HG03378 (cell line): ENCODE data around the gene CDRT4.

Experiments used
- ATAC-seq: cut with Tn5 transposase; IDR thresholded peaks from one replicate; pipeline ENCODE4 v1.9.1; 2021; ENCODE audit warnings: mild to moderate bottlenecking, moderate library complexity; ENCODE audit not compliant: unreplicated experiment

CDRT4 gene

GRCh38 chr17:15492791-15493692 lies 25.6 kb upstream of the CDRT4 start:
- no peak for ATAC-seq

DNA sequence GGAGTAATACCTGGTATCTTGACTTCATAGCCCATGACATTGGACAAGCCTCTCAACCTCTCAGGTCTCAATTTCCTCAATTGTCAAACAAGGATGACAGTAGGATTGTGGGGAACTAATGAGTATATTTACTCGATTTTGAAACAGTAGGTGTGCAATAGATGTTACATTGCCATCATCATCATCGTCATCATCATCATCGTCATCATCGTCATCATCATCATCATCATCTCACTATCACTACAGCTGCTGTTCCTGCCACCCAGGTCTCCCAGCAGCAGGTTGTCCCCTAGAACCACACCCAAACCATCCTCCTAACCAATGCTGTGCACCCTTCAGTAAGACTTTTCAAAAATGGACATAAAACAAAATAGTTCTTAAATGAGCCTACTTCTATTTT lies 24.8 kb upstream of the CDRT4 start:
- no peak for ATAC-seq

GRCh38 chr17:15490634-15491261 lies 23.3 kb upstream of the CDRT4 start:
- ATAC-seq, result no peak

DNA sequence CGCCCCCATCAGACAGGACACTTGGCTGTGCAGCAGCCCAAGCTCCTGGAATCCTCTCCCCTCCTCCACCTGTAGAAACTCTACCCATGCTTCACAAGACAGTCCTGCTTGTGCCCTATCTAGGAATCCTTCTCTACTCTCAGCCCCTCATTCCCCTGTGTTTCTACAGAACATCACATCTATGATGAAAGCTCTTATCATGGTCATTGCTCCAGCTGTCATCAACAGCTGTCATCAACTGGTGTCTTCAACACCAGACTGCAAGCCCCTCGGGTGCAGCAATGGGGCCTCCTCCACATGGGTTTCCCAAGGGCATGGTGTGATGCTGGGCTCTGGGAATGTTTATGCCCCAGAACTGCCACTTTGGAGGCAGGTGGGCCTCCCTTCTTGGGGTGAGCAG lies 21.1 kb upstream of the CDRT4 start:
- ATAC-seq, result no peak

DNA sequence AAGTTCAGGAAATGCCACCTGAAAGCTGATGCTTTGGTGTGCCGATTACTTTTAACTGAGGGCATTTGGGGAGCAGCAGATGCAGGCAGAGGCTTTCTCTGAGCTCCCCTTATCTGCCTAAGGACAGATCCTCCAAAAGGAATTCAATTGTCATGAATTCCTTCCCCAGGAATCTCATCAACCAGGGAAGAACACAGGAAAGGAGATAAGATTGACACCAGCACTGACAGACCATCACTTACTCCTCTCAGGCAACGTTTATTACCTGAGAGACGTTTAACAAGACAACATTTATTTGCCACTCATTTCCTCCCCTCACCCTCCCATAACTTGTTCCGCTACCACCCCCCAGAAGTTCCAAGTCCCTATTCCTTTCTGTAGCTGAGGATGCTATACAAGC lies 17.6 kb upstream of the CDRT4 start:
- no peak for ATAC-seq

DNA sequence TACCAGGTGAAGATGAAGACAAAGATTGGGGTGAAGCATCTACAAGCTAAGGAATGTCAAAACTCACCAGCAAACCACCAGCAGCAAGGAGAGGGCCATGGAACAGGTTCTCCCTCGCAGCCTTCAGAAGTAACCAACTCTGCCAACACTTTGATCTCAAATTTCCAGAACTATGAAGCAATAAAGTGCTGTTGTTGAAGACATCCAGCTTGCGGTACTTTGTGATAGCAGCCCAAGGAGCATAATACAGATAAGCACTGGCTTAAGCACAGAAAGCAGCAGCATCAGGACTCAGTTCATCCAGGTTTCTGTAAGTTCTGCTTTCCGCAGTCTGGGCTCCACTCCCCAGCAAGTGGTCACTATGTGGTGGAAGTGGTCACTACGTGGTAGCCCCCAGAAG lies 16.0 kb upstream of the CDRT4 start:
- no peak for ATAC-seq

GRCh38 chr17:15482476-15482875 lies 15.1 kb upstream of the CDRT4 start:
- no peak for ATAC-seq

GRCh38 chr17:15481481-15481880 lies 14.1 kb upstream of the CDRT4 start:
- ATAC-seq, result no peak

DNA sequence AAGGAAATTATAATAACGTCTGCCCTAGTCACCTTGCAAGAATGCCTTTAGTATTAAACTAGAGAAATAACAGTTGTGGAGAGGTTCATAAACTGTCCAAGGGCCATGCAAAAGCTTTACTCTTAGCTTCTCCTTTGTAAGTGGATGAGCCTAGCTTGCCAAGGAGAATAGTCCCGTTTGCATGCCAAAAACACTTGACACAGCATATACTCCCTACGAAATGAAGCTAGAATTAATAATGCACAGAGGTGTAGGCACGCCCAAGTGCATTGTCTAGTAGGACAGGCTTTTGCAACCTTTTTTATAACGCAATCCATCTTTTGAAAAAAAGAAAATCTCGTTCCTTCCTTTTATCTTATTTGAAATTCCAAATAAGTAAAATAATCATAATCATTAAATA lies 12.8 kb upstream of the CDRT4 start:
- no peak for ATAC-seq

DNA sequence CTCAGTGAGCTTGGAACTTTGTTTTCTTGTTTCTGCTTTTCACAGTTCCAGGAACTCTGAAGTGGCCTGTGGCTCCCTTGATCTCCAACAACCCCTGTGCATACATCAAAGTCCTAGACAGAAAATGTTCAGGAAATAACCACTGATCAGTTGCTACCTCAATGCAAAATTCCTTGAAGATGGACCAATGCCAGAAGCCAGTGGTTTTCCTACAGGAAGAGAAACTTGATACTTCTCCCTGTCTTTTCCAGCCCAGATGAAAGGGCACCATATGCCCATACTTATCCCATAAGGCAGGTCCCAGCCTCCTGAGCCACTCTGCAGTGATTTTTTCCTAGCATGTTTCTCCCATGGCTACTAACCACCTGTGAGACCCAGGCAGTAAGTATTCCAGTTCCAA lies 12.3 kb upstream of the CDRT4 start:
- no peak for ATAC-seq

DNA sequence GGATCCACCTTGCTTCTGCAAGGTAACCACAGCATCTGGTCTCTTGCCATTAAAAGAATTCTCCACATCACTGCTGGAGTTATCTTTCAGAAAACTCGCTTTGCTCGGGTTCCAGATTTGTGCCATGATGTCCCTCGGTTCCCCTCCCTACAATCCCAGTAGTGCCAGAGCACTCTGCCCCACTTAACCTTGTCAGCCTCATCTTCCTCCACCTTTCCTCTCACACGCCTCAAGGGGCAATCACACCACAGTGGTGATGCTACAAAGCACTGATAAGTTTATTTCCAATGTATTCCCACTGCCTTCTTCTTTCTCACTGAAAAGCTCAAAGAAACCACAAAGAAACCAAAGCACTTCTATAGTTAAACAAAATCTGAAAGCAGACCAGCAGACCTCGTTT lies 11.4 kb upstream of the CDRT4 start:
- no peak for ATAC-seq

DNA sequence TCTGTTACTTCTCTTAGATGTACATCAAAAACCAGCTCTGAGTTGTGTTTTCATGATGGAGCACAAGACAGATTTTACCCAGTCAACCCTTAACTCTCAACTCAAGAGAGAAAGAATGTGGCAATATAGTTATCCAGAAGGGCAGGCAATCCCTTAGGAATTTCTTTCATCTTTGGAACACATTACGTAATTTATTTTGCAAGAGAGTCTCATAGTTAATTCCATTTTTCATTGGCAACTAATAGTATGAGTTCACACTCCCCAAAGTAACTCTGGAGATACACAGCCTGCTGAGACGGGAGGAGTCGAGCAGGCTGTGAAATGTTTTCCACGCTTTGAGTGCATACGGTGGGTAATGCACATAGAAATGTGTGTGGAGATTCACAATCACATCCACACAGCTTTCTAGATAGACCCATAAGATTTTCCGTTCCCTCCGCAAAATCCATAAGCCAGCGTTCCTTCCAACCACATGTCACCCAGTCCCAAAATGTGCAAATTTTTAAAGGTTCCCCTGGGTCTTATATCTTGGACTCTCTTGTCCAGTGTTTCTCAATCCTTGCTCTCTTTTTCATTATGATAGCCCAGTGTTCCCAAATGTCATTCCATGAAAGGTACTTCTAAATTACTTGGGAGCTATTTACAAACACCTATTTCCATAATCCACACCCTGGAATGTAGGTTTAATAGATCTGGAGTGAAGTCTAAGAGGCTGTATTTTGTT lies 8.4 kb upstream of the CDRT4 start:
- no peak for ATAC-seq

DNA sequence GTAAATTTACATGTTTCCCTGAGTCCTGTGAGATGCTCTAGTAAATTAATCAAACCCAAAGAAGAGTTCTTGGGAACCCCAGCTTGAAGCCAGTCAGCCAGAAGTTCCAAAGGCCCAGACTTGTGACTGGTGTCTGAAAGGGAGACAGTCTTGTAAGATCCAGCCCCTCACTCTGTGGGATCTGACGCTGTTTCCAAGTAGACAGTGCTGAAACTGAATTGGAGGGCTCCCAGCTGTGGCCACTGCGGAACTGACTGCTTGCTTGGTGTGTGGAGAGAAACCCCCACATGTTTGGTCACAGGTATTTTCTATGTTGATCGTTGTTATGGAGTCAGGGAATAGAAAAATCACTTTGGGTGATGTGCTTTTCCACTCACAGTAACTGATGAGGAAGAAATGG lies 5.5 kb upstream of the CDRT4 start:
- no peak for ATAC-seq

DNA sequence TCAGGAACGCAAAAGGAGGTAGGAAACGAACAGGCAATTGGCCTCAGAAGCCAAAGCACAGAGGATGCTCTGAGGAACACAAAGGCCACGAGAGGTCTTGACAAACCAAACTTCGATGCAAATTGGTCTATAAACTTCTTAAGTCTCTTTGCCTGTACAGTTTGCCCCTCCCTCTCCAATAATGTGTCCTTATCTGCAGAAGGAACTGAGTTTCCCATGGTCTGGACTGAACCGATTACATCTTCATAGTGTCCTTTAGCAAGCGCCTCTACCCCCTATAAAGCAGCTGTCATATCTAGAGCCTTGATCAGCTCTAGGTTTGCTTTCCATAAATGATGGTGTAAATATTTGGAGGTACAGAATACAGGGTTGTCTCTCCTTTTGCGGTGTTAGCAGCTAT lies 3.1 kb upstream of the CDRT4 start:
- no peak for ATAC-seq

GRCh38 chr17:15469260-15469659 lies 1.8 kb upstream of the CDRT4 start:
- no peak for ATAC-seq

- ATAC-seq, result no peak
These were observed 705 bp upstream of the CDRT4 start for GRCh38 chr17:15468126-15468525.

DNA sequence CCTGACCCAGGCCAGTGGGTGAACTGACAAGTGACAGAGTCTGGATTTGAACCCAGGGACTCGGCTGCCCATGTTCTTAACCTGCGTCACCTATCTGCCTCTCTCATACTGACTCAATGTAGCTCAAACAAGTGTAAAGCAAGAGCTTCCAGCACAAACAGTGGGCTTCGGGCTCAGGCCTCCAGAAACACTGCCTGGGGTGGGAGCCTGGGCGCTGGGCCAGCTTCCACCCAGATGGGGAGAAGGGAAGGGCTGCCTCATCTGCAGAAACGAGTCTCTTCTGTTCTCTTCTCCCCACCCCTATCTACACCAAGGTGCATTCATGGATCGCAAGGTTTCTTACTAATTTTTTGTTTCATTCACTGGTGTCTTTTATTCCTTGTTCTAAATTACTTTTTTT lies 1.3 kb downstream of the CDRT4 start:
- no peak for ATAC-seq

- no peak for ATAC-seq
These were observed 2.2 kb downstream of the CDRT4 start for GRCh38 chr17:15465045-15465701.

GRCh38 chr17:15464231-15464985 lies 3.0 kb downstream of the CDRT4 start:
- no peak for ATAC-seq

GRCh38 chr17:15462976-15463772 lies 4.2 kb downstream of the CDRT4 start:
- no peak for ATAC-seq
